ENCODE results near the gene CEP120.

Gene CEP120

DNA sequence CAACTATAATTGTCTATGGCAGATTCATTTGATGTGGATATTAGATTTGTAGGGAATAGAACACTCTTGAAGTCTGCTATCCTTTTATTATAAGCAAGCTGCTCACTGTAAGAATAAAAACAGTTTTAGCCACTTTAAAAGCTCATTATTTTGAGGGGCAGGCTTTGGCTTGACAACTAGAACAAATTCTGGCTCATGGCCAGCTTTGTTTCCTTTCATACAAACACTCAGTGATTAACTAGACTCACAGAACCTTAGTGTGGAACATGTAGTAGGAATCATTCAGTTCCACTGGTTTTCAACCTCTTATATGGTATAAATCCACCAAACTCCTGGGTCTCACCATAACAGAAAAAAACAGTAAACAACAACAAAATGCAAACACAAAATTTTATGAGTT, 27.4 kb upstream of the CEP120 start:
- no peak overlapping the region for H4K91ac ChIP-seq (ENCODE audit: low read depth, low read length)
- no peak overlapping the region for H4K12ac ChIP-seq (ENCODE audit: low read depth, low read length)
- no peak overlapping the region for H2BK12ac ChIP-seq (ENCODE audit: low read length)
- H3K27ac ChIP-seq (ENCODE audit: low read depth, low read length): no peak overlapping the region
- H3K4me2 ChIP-seq (ENCODE audit: low read length): no peak overlapping the region
- no peak overlapping the region for H3K23ac ChIP-seq (ENCODE audit: low read length)
- no peaks in the 10 kb centered on the region for H3K9me3 ChIP-seq (ENCODE audit: insufficient read depth, low read depth, low read length)
- no peak overlapping the region for H2AFZ ChIP-seq (ENCODE audit: insufficient read depth, low read length, poor library complexity)
- H3K14ac ChIP-seq (ENCODE audit: low read length): no peak overlapping the region
- no peaks in the 10 kb centered on the region for H3K4me1 ChIP-seq (ENCODE audit: control insufficient read depth in 1 of 2, insufficient read depth in 2 of 2, low read length in 2 of 2)
- no peaks in the 10 kb centered on the region for H3K79me2 ChIP-seq (ENCODE audit: control insufficient read depth, insufficient read depth, low read length, poor library complexity)
- DNase-seq: no peak
- no peak overlapping the region for H2BK5ac ChIP-seq (ENCODE audit: low read depth, low read length, poor library complexity)
- no peak overlapping the region for H3K18ac ChIP-seq (ENCODE audit: low read length)
- H3K36me3 ChIP-seq (ENCODE audit: control insufficient read depth in 1 of 2, insufficient read depth in 2 of 2, low read length in 2 of 2): no peaks in the 10 kb centered on the region
- H2BK120ac ChIP-seq (ENCODE audit: insufficient read depth, low read length, poor library complexity): no peak overlapping the region
- no peak overlapping the region for H3K9ac ChIP-seq (ENCODE audit: low read length)
- H3K79me1 ChIP-seq (ENCODE audit: low read length): no peaks in the 10 kb centered on the region
- H4K8ac ChIP-seq (ENCODE audit: low read depth, low read length): no peak overlapping the region
- no peak overlapping the region for H3K4me3 ChIP-seq (ENCODE audit: low read depth, low read length)
- no peak overlapping the region for H3K4ac ChIP-seq (ENCODE audit: low read depth, low read length)
- H2AK5ac ChIP-seq (ENCODE audit: low read length): no peak overlapping the region
- no peaks in the 10 kb centered on the region for H3K27me3 ChIP-seq (ENCODE audit: insufficient read depth, low read length)

DNA sequence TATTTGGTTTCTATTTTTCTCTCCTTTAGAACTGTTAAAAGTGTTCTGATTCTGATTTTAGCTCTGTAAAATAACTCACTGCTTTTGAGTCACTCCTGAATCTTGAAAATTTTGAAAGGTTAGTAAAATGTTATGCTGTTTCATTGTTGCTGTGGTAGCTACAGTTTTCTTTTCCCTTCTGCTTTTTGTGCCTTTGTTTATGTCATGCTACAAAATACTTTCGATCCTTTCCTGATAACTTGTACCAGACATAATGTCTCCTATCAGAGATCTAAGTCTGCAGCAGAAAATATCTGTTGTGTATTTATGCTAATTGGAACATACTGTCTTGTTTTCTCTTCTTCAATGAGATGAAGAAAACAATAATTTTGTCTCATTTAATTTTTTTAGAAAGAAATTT, 26.9 kb upstream of the CEP120 start:
- H2BK120ac ChIP-seq (ENCODE audit: insufficient read depth, low read length, poor library complexity): no peak overlapping the region
- no peak overlapping the region for H4K8ac ChIP-seq (ENCODE audit: low read depth, low read length)
- no peak for DNase-seq
- no peak overlapping the region for H4K12ac ChIP-seq (ENCODE audit: low read depth, low read length)
- no peak overlapping the region for H3K18ac ChIP-seq (ENCODE audit: low read length)
- H3K9ac ChIP-seq (ENCODE audit: low read length): no peak overlapping the region
- no peaks in the 10 kb centered on the region for H3K27me3 ChIP-seq (ENCODE audit: insufficient read depth, low read length)
- no peak overlapping the region for H2BK5ac ChIP-seq (ENCODE audit: low read depth, low read length, poor library complexity)
- H3K4me1 ChIP-seq (ENCODE audit: control insufficient read depth in 1 of 2, insufficient read depth in 2 of 2, low read length in 2 of 2): no peaks in the 10 kb centered on the region
- no peaks in the 10 kb centered on the region for H3K79me1 ChIP-seq (ENCODE audit: low read length)
- no peak overlapping the region for H3K4me3 ChIP-seq (ENCODE audit: low read depth, low read length)
- H3K9me3 ChIP-seq (ENCODE audit: insufficient read depth, low read depth, low read length): no peaks in the 10 kb centered on the region
- H4K91ac ChIP-seq (ENCODE audit: low read depth, low read length): no peak overlapping the region
- no peak overlapping the region for H3K4ac ChIP-seq (ENCODE audit: low read depth, low read length)
- H3K79me2 ChIP-seq (ENCODE audit: control insufficient read depth, insufficient read depth, low read length, poor library complexity): no peaks in the 10 kb centered on the region
- H2BK12ac ChIP-seq (ENCODE audit: low read length): no peak overlapping the region
- H3K4me2 ChIP-seq (ENCODE audit: low read length): no peak overlapping the region
- WGBS (ENCODE audit: extremely low coverage, insufficient coverage, insufficient read length): no CpG with 5 or more reads among the region's 1 CpG
- H2AK5ac ChIP-seq (ENCODE audit: low read length): no peak overlapping the region
- no peak overlapping the region for H2AFZ ChIP-seq (ENCODE audit: insufficient read depth, low read length, poor library complexity)
- H3K27ac ChIP-seq (ENCODE audit: low read depth, low read length): no peak overlapping the region
- no peak overlapping the region for H3K14ac ChIP-seq (ENCODE audit: low read length)
- no peak overlapping the region for H3K23ac ChIP-seq (ENCODE audit: low read length)
- H3K36me3 ChIP-seq (ENCODE audit: control insufficient read depth in 1 of 2, insufficient read depth in 2 of 2, low read length in 2 of 2): no peaks in the 10 kb centered on the region

DNA sequence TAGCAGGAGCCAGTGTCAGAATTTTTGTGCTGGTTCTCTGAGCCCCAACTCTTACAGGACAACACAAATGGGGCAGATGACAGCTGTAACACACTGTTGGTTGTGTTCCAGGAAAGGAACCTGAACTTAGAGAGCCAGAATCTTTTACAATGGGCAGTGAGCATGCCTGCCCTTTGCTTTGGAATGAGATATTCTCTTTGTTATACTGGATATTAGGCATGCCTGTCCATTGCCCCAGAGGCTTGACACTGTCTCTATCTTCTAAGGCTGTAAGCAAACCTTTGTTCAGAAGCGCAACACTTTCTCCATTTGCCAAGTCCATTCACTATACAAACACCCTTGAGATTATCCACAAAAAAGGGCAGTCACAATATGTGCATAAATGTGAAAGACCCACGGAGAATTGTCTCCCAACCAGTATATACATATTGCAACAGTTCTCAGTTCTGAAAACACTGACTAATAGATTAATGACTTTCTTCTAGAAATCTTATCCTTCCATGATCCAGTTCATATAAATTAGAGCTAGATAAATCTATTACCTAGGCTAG, 26.3 kb upstream of the CEP120 start:
- H3K9me3 ChIP-seq (ENCODE audit: insufficient read depth, low read depth, low read length): no peaks in the 10 kb centered on the region
- H2AFZ ChIP-seq (ENCODE audit: insufficient read depth, low read length, poor library complexity): no peak overlapping the region
- H3K4me1 ChIP-seq (ENCODE audit: control insufficient read depth in 1 of 2, insufficient read depth in 2 of 2, low read length in 2 of 2): no peaks in the 10 kb centered on the region
- no peak overlapping the region for H3K4ac ChIP-seq (ENCODE audit: low read depth, low read length)
- no peak overlapping the region for H3K9ac ChIP-seq (ENCODE audit: low read length)
- no peak overlapping the region for H2BK12ac ChIP-seq (ENCODE audit: low read length)
- H3K18ac ChIP-seq (ENCODE audit: low read length): no peak overlapping the region
- no CpG with 5 or more reads among the region's 2 CpGs for WGBS (ENCODE audit: extremely low coverage, insufficient coverage, insufficient read length)
- H3K4me2 ChIP-seq (ENCODE audit: low read length): no peak overlapping the region
- H3K23ac ChIP-seq (ENCODE audit: low read length): no peak overlapping the region
- no peak overlapping the region for H2BK5ac ChIP-seq (ENCODE audit: low read depth, low read length, poor library complexity)
- no peak overlapping the region for H2BK120ac ChIP-seq (ENCODE audit: insufficient read depth, low read length, poor library complexity)
- no peak overlapping the region for H3K14ac ChIP-seq (ENCODE audit: low read length)
- no peaks in the 10 kb centered on the region for H3K79me2 ChIP-seq (ENCODE audit: control insufficient read depth, insufficient read depth, low read length, poor library complexity)
- no peak overlapping the region for H3K4me3 ChIP-seq (ENCODE audit: low read depth, low read length)
- no peaks in the 10 kb centered on the region for H3K36me3 ChIP-seq (ENCODE audit: control insufficient read depth in 1 of 2, insufficient read depth in 2 of 2, low read length in 2 of 2)
- no peak overlapping the region for H3K27ac ChIP-seq (ENCODE audit: low read depth, low read length)
- H3K79me1 ChIP-seq (ENCODE audit: low read length): no peaks in the 10 kb centered on the region
- no peak overlapping the region for H4K8ac ChIP-seq (ENCODE audit: low read depth, low read length)
- H3K27me3 ChIP-seq (ENCODE audit: insufficient read depth, low read length): no peaks in the 10 kb centered on the region
- no peak overlapping the region for H2AK5ac ChIP-seq (ENCODE audit: low read length)
- H4K12ac ChIP-seq (ENCODE audit: low read depth, low read length): no peak overlapping the region
- no peak for DNase-seq
- H4K91ac ChIP-seq (ENCODE audit: low read depth, low read length): no peak overlapping the region

DNA sequence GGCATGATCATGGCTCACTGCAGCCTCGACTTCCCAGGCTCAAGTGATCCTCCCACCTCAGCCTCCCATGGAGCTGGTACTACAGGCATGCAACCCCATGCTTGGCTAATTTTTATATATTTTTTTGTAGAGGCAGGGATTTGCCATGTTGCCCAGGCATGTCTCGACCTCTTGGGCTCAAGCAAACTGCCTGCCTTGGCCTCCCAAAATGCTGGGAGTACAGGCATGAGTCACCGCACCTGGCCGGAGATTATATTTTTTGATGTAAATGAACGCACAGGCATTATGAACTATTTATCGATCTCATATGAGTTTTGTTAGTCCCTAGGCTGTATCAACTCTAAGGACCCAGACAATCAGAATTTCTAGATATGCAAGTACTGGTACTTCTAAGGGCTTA, 25.5 kb upstream of the CEP120 start:
- Histone ChIP-seq H3K4me2 (ENCODE audit: low read length) (no peak overlapping the region), H2BK5ac (ENCODE audit: low read depth, low read length, poor library complexity) (no peak overlapping the region), H3K9ac (ENCODE audit: low read length) (no peak overlapping the region), H3K36me3 (ENCODE audit: control insufficient read depth in 1 of 2, insufficient read depth in 2 of 2, low read length in 2 of 2) (no peaks in the 10 kb centered on the region), H3K23ac (ENCODE audit: low read length) (no peak overlapping the region), H3K18ac (ENCODE audit: low read length) (no peak overlapping the region), H3K4me3 (ENCODE audit: low read depth, low read length) (no peak overlapping the region), H2AFZ (ENCODE audit: insufficient read depth, low read length, poor library complexity) (no peak overlapping the region), H2AK5ac (ENCODE audit: low read length) (no peak overlapping the region), H2BK120ac (ENCODE audit: insufficient read depth, low read length, poor library complexity) (no peak overlapping the region), H3K9me3 (ENCODE audit: insufficient read depth, low read depth, low read length) (no peaks in the 10 kb centered on the region), H4K8ac (ENCODE audit: low read depth, low read length) (no peak overlapping the region), H3K14ac (ENCODE audit: low read length) (no peak overlapping the region), H2BK12ac (ENCODE audit: low read length) (no peak overlapping the region), H3K4ac (ENCODE audit: low read depth, low read length) (no peak overlapping the region), H3K79me1 (ENCODE audit: low read length) (no peaks in the 10 kb centered on the region), H3K4me1 (ENCODE audit: control insufficient read depth in 1 of 2, insufficient read depth in 2 of 2, low read length in 2 of 2) (no peaks in the 10 kb centered on the region), H3K27ac (ENCODE audit: low read depth, low read length) (no peak overlapping the region), H3K27me3 (ENCODE audit: insufficient read depth, low read length) (no peaks in the 10 kb centered on the region), H3K79me2 (ENCODE audit: control insufficient read depth, insufficient read depth, low read length, poor library complexity) (no peaks in the 10 kb centered on the region), H4K12ac (ENCODE audit: low read depth, low read length) (no peak overlapping the region), H4K91ac (ENCODE audit: low read depth, low read length) (no peak overlapping the region)
- DNase-seq: no peak
- WGBS (ENCODE audit: extremely low coverage, insufficient coverage, insufficient read length): no CpG with 5 or more reads among the region's 6 CpGs
